MCF 10A (cell line): ENCODE results near the gene IFT52. TPM values are rescaled to one million over a fixed set of nuclear protein-coding genes. Genes with fewer than 3 reads are reported as not detected.

Experiments
- BruUV-seq: library from RNA; stranded (reverse); fragments of 400-500 nt; replicated peaks from 2 replicates; lab custom pipeline; 2021; lab: Mats Ljungman, UMichigan
- CTCF ChIA-PET: fragments of 300-600 bp; sonication (Branson Sonifier 250); formaldehyde crosslinking; extraction: SDS; loops from one replicate; lab custom pipeline; 2021; ENCODE audit warnings: antibody characterized with exemption, inconsistent platforms; lab: Yijun Ruan, JAX
- POLR2A ChIA-PET: fragments of 300-600, 350-650 bp; sonication (Branson Sonifier 250); formaldehyde crosslinking; extraction: SDS; loops from one replicate; lab custom pipeline; 2020; ENCODE audit warnings: antibody characterized with exemption, inconsistent platforms; lab: Yijun Ruan, JAX
- DNase-seq: peaks from one replicate; pipeline ENCODE4 v3.0.0-alpha.2; 2018; ENCODE audit not compliant: unreplicated experiment
- H3K27ac Mint-ChIP-seq: one replicate; pipeline ENCODE4 v1.8.0; 2022; ENCODE audit warnings: mild to moderate bottlenecking, low read depth, mixed read lengths; ENCODE audit not compliant: unreplicated experiment
- H3K27me3 Mint-ChIP-seq: one replicate; pipeline ENCODE4 v1.8.0; 2022; ENCODE audit warnings: mixed read lengths; ENCODE audit not compliant: insufficient read depth, unreplicated experiment
- H3K36me3 Mint-ChIP-seq: one replicate; pipeline ENCODE4 v1.8.0; 2022; ENCODE audit warnings: mild to moderate bottlenecking, moderate library complexity, mixed read lengths; ENCODE audit not compliant: insufficient read depth, unreplicated experiment
- H3K4me1 Mint-ChIP-seq: one replicate; pipeline ENCODE4 v1.8.0; 2022; ENCODE audit warnings: mixed read lengths; ENCODE audit not compliant: insufficient read depth, unreplicated experiment
- H3K4me3 Mint-ChIP-seq: one replicate; pipeline ENCODE4 v1.8.0; 2022; ENCODE audit warnings: mild to moderate bottlenecking, moderate library complexity, mixed read lengths; ENCODE audit not compliant: unreplicated experiment
- H3K9me3 Mint-ChIP-seq: one replicate; pipeline ENCODE4 v1.8.0; 2022; ENCODE audit warnings: mixed read lengths; ENCODE audit not compliant: unreplicated experiment
- CTCF ChIP-seq: fragments of 200-600 bp; IDR thresholded peaks from one replicate; pipeline ENCODE4 v1.8.0; 2022; ENCODE audit warnings: antibody characterized with exemption, mild to moderate bottlenecking; ENCODE audit not compliant: unreplicated experiment
- intact Hi-C: fragments of 100-400 bp; cut with micrococcal nuclease; formaldehyde crosslinking; loops from 2 replicates; pipeline ENCODE4 v1.14.1; 2022
- total RNA-seq: library from RNA; stranded (reverse); gene quantifications from 2 replicates; pipeline ENCODE4 v1.2.3, GENCODE V29; 2022

The IFT52 gene
- total RNA-seq, 1 experiment from 2014 or later: 21.8 TPM

DNA sequence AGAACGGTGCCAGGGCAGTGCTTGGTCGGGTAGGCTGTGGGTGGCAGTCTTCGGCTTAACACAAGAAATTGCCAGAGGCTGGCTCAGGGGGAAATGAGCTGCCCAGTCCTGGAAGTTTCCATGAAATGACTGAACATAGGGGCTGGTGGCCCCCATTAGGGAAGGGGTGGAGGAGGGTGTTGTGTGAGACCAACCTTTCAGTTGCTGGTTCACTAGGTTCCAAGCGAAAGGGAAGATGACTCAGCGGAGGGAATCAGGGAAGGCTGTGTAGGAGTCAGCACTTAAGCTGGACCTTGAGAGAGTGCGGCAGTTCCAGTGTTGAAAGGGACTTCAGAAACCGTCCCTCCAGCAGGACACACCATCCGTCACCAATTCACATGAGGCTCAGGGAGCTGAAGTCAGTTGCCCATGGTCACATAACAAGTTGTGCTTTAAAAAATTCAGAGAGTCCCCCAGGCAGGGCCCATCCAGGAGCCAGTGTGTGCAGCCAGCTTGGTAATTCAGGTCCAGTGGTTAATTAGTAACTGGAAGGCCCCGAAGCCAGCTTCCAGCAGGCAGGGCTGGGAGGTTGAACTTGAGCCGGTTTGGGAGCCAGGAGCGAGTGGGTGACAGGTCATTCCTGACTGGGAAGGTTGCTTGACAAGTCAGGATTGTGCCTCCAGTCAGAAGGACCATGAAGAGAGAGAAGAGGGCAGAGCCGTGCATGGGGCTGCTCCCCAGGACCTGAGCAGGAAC, 32.2 kb upstream of the IFT52 start, which contains the start of gene SGK2:
Gene SGK2 (plus strand): TSS at position 616 of the 735 bp plus-strand sequence. CDS start 7,469 bp downstream, outside the sequence.
- POLR2A ChIA-PET: no interaction called here

GRCh38 chr20:43559147-43559987, 31.4 kb upstream of the IFT52 start:
- DNase-seq: no peak
- H3K27ac Mint-ChIP-seq: no peak overlapping the region

More for the DNA sequence above, 32.2 kb upstream of the IFT52 start, which contains the start of gene SGK2:
- H3K4me3 Mint-ChIP-seq: no peak within 1 kb of the TSS
- intact Hi-C loops: no loop called here
- H3K4me1 Mint-ChIP-seq: no peaks in the 10 kb centered on the region
- TF ChIP-seq CTCF: no peak
- no peaks in the 10 kb centered on the region for H3K27me3 Mint-ChIP-seq
- H3K9me3 Mint-ChIP-seq: no peaks in the 10 kb centered on the region
- BruUV-seq: no TSS peak
- CTCF ChIA-PET: interaction anchor here (0.8 to 3.7 kb wide), 4 partner anchors 20 to 115 kb away, joined by 3 to 12 read pairs (median 4); no protein-coding TSS in a partner anchor
- no peak for DNase-seq
- no peak within 1 kb of the TSS for H3K27ac Mint-ChIP-seq
- H3K36me3 Mint-ChIP-seq: no peaks in the 10 kb centered on the region

GRCh38 chr20:43560974-43561373, 29.8 kb upstream of the IFT52 start:
- TF ChIP-seq CTCF: no peak
- H3K27me3 Mint-ChIP-seq: no peaks in the 10 kb centered on the region
- H3K9me3 Mint-ChIP-seq: no peaks in the 10 kb centered on the region
- no peaks in the 10 kb centered on the region for H3K4me1 Mint-ChIP-seq
- intact Hi-C loops: no loop called here
- H3K36me3 Mint-ChIP-seq: no peaks in the 10 kb centered on the region
- BruUV-seq: no TSS peak
- H3K4me3 Mint-ChIP-seq: no peak overlapping the region
- POLR2A ChIA-PET: no interaction called here
- H3K27ac Mint-ChIP-seq: no peak overlapping the region
- CTCF ChIA-PET: interaction anchor here (0.6 to 3.7 kb wide), 2 partner anchors 22 to 1194 kb away, joined by 3 to 12 read pairs; no protein-coding TSS in a partner anchor
- no peak for DNase-seq

More at GRCh38 chr20:43559147-43559987, 31.4 kb upstream of the IFT52 start:
- no peaks in the 10 kb centered on the region for H3K27me3 Mint-ChIP-seq
- H3K4me3 Mint-ChIP-seq: no peak overlapping the region
- intact Hi-C loops: no loop called here
- no peaks in the 10 kb centered on the region for H3K4me1 Mint-ChIP-seq
- ChIA-PET CTCF (interaction anchor here (0.8 to 3.7 kb wide), 4 partner anchors 21 to 116 kb away, joined by 3 to 12 read pairs (median 4); no protein-coding TSS in a partner anchor), POLR2A (interaction anchor here (0.7 kb wide), 1 partner anchor 27 kb away, joined by 3 read pairs; no protein-coding TSS in a partner anchor)
- no peaks in the 10 kb centered on the region for H3K36me3 Mint-ChIP-seq
- no peak for TF ChIP-seq CTCF
- BruUV-seq: no TSS peak
- H3K9me3 Mint-ChIP-seq: no peaks in the 10 kb centered on the region
